ENCODE data around the gene ITPK1.

DNA sequence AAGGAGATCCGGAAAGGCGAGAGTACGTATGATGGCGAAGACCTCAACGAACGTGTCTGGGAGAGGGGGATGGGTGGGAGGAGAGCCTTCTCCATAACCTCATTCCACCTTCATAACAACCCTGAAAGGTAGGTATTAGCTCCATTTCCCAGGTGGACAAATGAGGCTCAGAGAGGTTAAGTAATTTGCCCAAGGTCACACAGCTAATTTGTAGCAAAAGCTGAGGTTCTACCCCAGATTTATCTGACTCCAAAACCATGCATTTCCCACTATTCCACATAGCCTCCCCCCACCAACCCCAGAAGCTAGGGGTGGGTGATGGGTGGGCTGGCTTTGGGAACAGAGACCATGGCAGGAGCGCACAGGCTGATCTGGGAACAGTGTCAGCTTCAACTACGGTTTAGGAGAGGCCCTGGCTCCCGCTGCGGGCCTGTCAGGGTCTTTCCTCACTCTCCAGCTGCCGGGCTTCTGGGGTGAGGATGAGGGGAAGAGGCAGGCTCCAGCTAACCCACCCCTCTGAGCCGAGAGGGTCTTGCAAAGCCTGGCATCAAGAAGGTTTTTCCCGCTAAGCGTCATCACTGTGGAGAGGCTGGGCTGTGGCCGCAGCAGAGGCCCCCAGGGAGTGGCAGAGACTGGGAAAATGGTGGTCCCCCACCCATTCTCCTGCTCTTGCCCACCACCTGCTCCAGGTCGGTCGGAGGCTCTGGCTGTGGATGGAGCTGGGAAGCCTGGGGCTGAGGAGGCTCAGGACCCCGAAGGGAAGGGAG is 183.9 kb downstream of the ITPK1 start:
- TF ChIP-seq, protein P1, sequence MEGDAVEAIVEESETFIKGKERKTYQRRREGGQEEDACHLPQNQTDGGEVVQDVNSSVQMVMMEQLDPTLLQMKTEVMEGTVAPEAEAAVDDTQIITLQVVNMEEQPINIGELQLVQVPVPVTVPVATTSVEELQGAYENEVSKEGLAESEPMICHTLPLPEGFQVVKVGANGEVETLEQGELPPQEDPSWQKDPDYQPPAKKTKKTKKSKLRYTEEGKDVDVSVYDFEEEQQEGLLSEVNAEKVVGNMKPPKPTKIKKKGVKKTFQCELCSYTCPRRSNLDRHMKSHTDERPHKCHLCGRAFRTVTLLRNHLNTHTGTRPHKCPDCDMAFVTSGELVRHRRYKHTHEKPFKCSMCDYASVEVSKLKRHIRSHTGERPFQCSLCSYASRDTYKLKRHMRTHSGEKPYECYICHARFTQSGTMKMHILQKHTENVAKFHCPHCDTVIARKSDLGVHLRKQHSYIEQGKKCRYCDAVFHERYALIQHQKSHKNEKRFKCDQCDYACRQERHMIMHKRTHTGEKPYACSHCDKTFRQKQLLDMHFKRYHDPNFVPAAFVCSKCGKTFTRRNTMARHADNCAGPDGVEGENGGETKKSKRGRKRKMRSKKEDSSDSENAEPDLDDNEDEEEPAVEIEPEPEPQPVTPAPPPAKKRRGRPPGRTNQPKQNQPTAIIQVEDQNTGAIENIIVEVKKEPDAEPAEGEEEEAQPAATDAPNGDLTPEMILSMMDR (IDR thresholded peaks at IDR 0.05), result no peak
- TF ChIP-seq POLR2A (IDR thresholded peaks at IDR 0.05), result no peak

All from prostate gland (tissue), 2 donors.